ENCODE results near the gene CDH23.

DNA sequence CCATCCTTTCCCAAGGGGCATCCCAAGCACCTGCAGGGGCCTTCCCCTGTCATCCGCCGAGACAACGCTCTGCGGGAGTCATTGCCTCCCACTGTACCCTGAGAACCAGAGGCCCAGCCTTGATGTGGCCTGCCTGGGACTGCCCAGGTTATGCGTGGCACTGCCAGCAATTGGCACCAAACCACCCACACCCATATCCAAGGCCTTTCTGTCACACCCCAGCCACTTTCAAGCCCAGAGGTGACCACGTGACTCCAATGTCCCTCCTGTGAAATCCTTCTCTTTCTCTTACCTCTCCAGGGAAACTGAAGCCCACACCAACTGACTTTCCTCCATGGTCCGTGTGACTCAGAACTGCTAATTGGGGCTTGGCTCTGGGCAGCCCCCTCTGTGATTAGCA lies 198.9 kb downstream of the CDH23 start:
- TF ChIP-seq ISL1 (CRISPR knock-in tag; IDR thresholded peaks at IDR 0.05) (no peak), ZNF8 (CRISPR knock-in tag; IDR thresholded peaks at IDR 0.05) (no peak), ESRRG (CRISPR knock-in tag; IDR thresholded peaks at IDR 0.05) (no peak), ZFP3 (CRISPR knock-in tag; IDR thresholded peaks at IDR 0.05) (no peak), OSR1 (CRISPR knock-in tag; IDR thresholded peaks at IDR 0.05) (no peak)
- TF ChIP-seq, protein P1, sequence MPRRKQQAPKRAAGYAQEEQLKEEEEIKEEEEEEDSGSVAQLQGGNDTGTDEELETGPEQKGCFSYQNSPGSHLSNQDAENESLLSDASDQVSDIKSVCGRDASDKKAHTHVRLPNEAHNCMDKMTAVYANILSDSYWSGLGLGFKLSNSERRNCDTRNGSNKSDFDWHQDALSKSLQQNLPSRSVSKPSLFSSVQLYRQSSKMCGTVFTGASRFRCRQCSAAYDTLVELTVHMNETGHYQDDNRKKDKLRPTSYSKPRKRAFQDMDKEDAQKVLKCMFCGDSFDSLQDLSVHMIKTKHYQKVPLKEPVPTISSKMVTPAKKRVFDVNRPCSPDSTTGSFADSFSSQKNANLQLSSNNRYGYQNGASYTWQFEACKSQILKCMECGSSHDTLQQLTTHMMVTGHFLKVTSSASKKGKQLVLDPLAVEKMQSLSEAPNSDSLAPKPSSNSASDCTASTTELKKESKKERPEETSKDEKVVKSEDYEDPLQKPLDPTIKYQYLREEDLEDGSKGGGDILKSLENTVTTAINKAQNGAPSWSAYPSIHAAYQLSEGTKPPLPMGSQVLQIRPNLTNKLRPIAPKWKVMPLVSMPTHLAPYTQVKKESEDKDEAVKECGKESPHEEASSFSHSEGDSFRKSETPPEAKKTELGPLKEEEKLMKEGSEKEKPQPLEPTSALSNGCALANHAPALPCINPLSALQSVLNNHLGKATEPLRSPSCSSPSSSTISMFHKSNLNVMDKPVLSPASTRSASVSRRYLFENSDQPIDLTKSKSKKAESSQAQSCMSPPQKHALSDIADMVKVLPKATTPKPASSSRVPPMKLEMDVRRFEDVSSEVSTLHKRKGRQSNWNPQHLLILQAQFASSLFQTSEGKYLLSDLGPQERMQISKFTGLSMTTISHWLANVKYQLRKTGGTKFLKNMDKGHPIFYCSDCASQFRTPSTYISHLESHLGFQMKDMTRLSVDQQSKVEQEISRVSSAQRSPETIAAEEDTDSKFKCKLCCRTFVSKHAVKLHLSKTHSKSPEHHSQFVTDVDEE (CRISPR knock-in tag; IDR thresholded peaks at IDR 0.05), result no peak
- TF ChIP-seq, protein P2, sequence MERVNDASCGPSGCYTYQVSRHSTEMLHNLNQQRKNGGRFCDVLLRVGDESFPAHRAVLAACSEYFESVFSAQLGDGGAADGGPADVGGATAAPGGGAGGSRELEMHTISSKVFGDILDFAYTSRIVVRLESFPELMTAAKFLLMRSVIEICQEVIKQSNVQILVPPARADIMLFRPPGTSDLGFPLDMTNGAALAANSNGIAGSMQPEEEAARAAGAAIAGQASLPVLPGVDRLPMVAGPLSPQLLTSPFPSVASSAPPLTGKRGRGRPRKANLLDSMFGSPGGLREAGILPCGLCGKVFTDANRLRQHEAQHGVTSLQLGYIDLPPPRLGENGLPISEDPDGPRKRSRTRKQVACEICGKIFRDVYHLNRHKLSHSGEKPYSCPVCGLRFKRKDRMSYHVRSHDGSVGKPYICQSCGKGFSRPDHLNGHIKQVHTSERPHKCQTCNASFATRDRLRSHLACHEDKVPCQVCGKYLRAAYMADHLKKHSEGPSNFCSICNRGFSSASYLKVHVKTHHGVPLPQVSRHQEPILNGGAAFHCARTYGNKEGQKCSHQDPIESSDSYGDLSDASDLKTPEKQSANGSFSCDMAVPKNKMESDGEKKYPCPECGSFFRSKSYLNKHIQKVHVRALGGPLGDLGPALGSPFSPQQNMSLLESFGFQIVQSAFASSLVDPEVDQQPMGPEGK (CRISPR knock-in tag; IDR thresholded peaks at IDR 0.05; ENCODE audit: borderline replicate concordance), result no peak
